Motor neuron (in vitro differentiated cells): ENCODE data around the gene ZNF148. TPM values are rescaled to one million over a fixed set of nuclear protein-coding genes. Genes with fewer than 3 reads are reported as not detected.

Source experiments
- ATAC-seq, 8 experiments: fragments of 200-7000 bp; cut with Tn5 transposase; replicated peaks in 6 of 8; 2 replicates each; pipeline ENCODE4 v1.8.0; 2021; ENCODE audit warnings: mild to moderate bottlenecking in 8 of 8, moderate library complexity in 8 of 8
- H3K27ac ChIP-seq, 2 donors: fragments of 250-450 bp; sonication (Bioruptor Pico); 2 replicates each; pipeline ENCODE4 v1.9.0; 2021; ENCODE audit warnings: antibody characterized with exemption in 2 of 2, mild to moderate bottlenecking in 2 of 2, moderate library complexity in 1 of 2
- H3K4me1 ChIP-seq, 2 donors: fragments of 250-450 bp; sonication (Bioruptor Pico); replicated peaks in 1 of 2; 2 replicates each; pipeline ENCODE4 v1.6.1; 2021; ENCODE audit warnings: antibody characterized with exemption in 2 of 2, mild to moderate bottlenecking in 2 of 2, moderate library complexity in 1 of 2
- H3K4me3 ChIP-seq, 5 donors: fragments of 250-450 bp; sonication (Bioruptor Pico); 2 replicates each; pipeline ENCODE4 v1.9.0; 2021; ENCODE audit warnings: antibody characterized with exemption in 5 of 5, mild to moderate bottlenecking in 5 of 5, moderate library complexity in 4 of 5
- WGBS, 10 experiments: fragments of 450-650 bp; shearing (Covaris generic); methylation state at CpG; one replicate each; pipeline ENCODE4 v1.0.0; 2022; 5-methylcytosine and 5-hydroxymethylcytosine counted together
- in situ Hi-C, 9 experiments: fragments of 400-800 bp; cut with MboI; loops; one replicate each; pipeline ENCODE4 v1.15.0; 2021; ENCODE audit warnings: low sequenced_read_pairs in 9 of 9, low pct_unique_long_range_greater_than_20kb in 2 of 9; ENCODE audit not compliant: unreplicated experiment in 9 of 9
- total RNA-seq, 8 experiments: library from RNA; unstranded; fragments of 300-600 nt; gene quantifications; 2 replicates each; pipeline versions ENCODE4 v1.2.3 to v1.2.4, GENCODE V29; 2022

The ZNF148 gene
- total RNA-seq, 8 experiments from 2014 or later, result 17.8 to 38.3 (median 22.4) TPM

DNA sequence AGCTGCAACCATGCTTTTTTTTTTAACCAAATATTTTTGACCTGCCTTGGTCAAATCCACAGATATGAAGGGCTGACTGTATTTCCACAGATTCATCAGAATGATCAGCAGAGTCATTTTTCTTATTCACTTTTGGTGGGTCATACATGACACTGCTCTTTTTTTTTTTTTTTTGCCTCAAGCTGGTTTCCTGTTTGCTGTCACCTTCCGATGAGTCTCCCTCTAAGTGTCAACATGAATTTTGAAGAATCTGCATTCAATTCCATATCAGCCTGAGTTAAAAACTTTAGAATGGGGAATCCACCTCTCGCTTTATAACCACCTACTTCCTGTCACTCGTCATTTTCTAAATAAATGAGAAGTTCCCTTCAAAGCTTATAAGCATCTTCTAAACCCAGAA, 160.4 kb downstream of the ZNF148 start:
- ATAC-seq, result peak in 1 of 8 experiments; percentile 33
- peaks cover 0 to 9% of the 10 kb centered on the region in 2 donors for H3K4me1 ChIP-seq
- H3K27ac ChIP-seq, result no peak overlapping the region
- no peak overlapping the region for H3K4me3 ChIP-seq
- 0 to 90% (median 79%) methylated on average over 1 to 3 of the region's 3 CpGs; no CpG with 5 or more reads in 1 of the 10 experiments for WGBS, 10 experiments
- in situ Hi-C loops, result no loop called here

DNA sequence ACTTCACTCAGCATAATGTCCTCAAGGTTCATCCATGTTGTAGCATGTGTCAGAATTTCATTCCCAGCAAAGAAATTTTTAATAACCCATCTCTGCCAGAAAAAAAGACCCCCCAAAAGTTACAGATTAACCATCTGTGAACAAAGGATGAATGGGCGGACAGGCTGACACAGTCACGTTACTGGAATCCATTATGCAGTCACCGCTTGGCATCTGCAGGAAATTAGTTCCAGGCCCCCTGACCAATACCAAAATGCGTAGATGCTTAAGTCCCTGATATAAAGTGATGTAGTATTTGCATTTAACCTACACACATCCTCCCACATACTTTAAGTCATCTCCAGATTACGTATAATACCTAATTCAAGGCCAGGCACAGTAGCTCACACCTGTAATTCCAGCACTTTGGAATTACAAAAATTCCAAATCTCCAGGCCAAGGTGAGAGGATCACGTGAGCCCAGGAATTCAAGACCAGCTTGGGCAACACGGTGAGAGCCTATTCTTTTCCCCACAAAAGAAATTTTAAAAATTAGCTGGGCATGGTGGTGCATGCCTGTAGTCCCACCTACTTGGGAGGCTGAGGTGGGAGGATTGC, 161.1 kb downstream of the ZNF148 start:
- Histone ChIP-seq H3K4me1 (peaks cover 0 to 9% of the 10 kb centered on the region in 2 donors), H3K4me3 (no peak overlapping the region), H3K27ac (no peak overlapping the region)
- 0 to 90% (median 30%) methylated on average over 2 to 7 of the region's 7 CpGs; no CpG with 5 or more reads in 3 of the 10 experiments for WGBS, 10 experiments
- peak in 2 of 8 experiments; percentile 28 to 33 for ATAC-seq
- in situ Hi-C loops, result no loop called here

DNA sequence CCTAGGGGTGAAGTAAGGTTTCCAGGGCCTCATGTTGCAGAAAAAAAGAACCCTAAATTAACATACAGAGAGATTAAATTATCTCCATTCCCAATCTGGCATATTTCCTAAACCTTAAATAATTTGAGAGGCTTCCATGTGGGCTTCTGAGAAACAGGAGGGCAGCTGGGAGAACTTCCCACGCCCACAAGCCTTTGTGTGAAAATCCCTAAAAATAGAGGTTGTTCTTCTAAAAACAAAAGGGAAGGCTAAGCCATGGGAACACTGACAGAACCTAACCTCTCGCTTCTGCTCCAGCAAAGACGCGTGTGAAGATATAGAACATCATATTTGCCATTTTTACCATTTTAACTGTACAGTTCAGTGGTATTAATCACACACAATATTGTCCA, 161.8 kb downstream of the ZNF148 start:
- WGBS, 10 experiments, result 13 to 100% (median 85%) methylated on average over 1 to 4 of the region's 4 CpGs; no CpG with 5 or more reads in 2 of the 10 experiments
- no peak for ATAC-seq
- in situ Hi-C loops, result no loop called here
- H3K4me3 ChIP-seq, result no peak overlapping the region
- H3K4me1 ChIP-seq, result peaks cover 0 to 9% of the 10 kb centered on the region in 2 donors
- H3K27ac ChIP-seq, result no peak overlapping the region

DNA sequence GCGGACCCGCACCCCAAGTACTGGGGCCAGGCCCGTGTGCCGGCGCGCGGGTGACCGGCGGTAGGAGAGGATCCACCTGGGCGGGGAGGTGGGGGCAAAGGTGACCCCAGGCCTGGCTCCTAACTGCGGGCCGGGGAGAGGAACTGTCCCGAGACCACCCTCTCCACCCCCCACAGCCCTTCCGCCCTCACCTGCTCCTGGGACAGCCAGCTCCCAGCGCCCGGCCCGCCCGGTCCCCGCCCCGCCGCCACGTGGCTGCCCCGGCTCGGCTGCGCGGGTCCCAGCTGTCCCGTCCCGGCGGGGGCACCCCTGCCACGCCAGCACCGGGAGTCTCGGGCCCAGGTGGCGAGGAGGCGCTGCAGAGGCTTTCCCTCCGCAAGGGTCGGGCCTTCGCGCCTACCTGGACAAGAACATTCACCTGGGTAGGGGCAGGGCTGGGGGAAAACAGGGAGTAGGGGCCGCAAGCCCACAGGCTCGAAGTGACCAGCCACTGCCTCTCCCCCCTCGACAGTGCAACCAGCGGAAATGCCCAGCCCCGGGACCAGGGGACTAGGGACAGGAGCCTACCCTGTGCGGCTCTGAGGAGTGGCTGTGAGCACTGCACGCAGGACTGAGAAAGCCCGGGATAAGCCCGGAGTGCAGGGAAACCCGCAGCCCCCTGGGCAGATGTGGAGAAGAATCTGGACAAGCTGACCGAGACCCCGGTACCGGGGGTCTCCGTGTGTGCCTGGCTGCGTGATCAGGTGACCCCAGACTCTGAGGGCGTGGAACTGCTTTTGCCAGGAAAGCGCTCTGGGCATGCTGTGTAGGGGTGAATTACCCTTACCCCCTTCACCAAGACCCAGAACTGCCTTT, 162.4 kb downstream of the ZNF148 start, which contains the start of gene SLC12A8:
Gene SLC12A8, minus strand, starts transcription at position 240 of the 855 bp plus-strand sequence. CDS start 1,399 bp downstream, outside the sequence.
- H3K4me3 ChIP-seq, result peak within 1 kb of the TSS in 4 of 5 donors; percentile 19 to 31 (median 24)
- in situ Hi-C loops, result no loop called here
- no peak within 1 kb of the TSS for H3K27ac ChIP-seq
- 45 to 100% (median 75%) methylated on average over 2 of the region's 55 CpGs; no CpG with 5 or more reads in 6 of the 10 experiments for WGBS, 10 experiments
- peaks cover 0 to 9% of the 10 kb centered on the region in 2 donors for H3K4me1 ChIP-seq
- peak; percentile 33 to 81 (median 64) for ATAC-seq

DNA sequence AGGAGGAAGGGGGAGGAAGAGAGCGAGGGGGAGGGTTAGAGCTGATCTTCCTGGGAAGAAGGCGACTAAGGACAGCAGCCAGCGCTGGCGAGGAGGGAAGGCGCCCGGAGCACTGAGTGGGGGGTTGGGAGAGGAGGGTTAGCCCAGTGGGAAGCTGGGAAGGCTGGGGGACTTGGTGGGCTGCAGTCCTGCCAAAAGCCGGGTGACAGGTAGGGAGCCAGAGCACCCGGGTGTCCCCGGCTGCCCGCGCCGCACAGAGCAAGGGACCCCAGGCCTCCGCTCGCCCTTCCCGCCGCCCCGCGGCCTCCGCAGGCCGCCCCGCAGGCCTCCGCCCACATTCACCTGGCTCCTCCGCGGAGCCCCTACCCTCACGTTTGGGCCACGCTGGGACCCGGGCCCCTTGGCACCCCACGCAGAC, 163.0 kb downstream of the ZNF148 start:
- Histone ChIP-seq H3K4me3 (peak overlapping the region in 4 of 5 donors; percentile 19 to 31 (median 24)), H3K27ac (no peak overlapping the region), H3K4me1 (peaks cover 0 to 9% of the 10 kb centered on the region in 2 donors)
- peak in 6 of 8 experiments; percentile 48 to 58 (median 52) for ATAC-seq
- in situ Hi-C loops, result no loop called here
- WGBS, 10 experiments, result no CpG with 5 or more reads among the region's 28 CpGs

DNA sequence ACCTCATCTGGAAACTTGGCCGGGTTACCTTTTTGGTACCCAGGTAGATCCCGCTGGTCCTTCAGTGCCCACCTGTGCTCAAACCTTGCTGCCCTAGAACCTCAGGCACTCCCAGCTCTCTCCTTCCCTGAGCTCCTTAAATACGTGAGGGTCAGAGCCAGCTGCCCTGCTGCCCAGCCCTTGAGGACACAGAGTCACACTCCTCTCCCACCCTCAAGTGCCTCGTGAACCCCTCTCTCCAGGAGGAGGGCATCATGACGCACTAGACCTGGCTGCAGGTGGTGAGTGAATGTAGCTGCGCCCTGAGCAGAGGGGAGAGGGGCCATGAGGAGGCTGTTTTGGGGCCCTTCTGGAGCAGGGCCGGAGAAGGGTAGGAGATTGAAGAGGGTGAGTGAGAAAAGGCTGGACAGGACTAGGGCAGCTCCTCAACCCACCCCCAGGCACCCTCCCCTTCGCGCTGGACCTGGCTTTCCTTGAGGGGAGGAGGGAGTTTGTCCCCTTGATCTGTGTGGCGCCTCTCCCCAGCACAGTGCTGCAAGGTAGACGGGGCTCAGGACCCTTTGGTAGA, 163.5 kb downstream of the ZNF148 start:
- in situ Hi-C loops, result no loop called here
- H3K4me3 ChIP-seq, result peak overlapping the region in 1 of 5 donors; percentile 31
- ATAC-seq, result peak in 2 of 8 experiments; percentile 28 to 31
- no peak overlapping the region for H3K27ac ChIP-seq
- 60 to 100% (median 86%) methylated on average over 1 to 8 of the region's 11 CpGs; no CpG with 5 or more reads in 2 of the 10 experiments for WGBS, 10 experiments
- peaks cover 0 to 9% of the 10 kb centered on the region in 2 donors for H3K4me1 ChIP-seq

DNA sequence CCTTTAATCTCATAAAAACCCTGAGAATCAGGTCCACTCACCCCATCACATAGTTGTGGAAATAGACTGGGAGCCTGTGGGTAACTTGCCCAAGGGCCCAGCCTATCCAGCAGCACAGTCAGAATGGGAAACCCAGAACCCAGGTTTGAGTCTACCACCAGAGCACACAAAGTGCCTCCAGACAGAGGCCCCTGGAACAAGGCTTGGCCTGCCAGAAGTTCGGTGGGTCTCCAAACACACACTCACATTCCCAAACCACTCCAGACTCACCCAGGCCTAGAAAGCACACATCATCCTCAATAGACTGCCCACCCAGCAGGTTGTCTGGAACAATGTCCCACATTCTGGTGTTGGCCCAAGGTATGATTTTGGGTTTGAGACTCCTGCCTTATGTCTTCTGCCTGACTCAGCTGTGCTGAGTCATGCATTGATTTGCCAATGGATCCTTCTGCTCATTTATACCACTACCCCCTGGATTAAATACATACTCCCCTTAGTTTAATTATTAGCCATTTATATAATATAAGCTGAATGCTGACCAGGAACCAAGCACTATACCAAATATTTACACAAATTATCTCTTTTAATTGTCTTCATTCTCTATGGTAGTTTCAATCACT, 167.1 kb downstream of the ZNF148 start:
- WGBS, 10 experiments, result 71% methylated on average over 1 of the region's 1 CpG; no CpG with 5 or more reads in 9 of the 10 experiments
- ATAC-seq, result no peak
- Histone ChIP-seq H3K4me1 (peaks cover 0 to 9% of the 10 kb centered on the region in 2 donors), H3K27ac (no peak overlapping the region), H3K4me3 (no peak overlapping the region)
- in situ Hi-C loops, result no loop called here

DNA sequence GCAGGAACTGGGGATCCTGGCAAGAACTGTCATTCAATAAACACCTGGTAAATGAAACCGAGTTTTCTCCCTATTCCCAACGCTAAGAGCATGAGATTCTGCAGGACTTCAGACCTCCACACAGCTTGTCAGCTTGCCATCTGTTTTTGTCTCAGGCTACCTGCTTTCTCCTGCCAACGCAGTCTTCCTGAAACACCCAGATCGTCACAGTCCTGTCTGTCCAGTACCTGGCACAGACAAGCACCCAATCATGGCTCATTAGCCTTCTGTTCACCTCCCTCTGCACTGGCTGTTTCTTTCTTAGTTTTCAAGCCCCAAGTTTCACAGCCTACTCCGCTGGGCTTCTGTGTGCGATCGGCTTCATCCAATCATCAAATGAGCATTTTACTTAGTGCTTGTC, 167.6 kb downstream of the ZNF148 start:
- ATAC-seq, result no peak
- WGBS, 10 experiments, result 67 to 91% (median 79%) methylated on average over 1 to 6 of the region's 7 CpGs; no CpG with 5 or more reads in 3 of the 10 experiments
- no peak overlapping the region for H3K27ac ChIP-seq
- in situ Hi-C loops, result no loop called here
- peaks cover 0 to 3% of the 10 kb centered on the region in 2 donors for H3K4me1 ChIP-seq
- no peak overlapping the region for H3K4me3 ChIP-seq

DNA sequence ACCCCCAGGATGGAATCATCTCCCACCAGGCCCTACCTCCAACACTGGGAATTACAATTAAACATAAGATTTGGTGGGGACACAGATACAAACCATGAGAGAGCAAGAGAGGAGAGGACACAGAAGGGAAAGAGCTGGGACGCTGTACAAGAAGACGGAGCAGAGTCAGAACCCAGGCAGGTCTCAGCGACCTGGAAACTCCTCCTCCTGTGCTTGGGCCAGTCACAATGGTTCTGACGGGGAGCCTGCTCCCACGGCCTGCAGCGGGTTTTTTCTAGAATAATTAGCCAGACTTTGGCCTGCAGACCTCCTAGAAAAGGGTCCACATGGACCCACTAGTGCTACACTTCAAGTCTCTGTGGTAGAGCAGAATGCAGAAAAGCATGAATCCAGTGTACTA, 168.2 kb downstream of the ZNF148 start:
- WGBS, 10 experiments, result 20 to 100% (median 86%) methylated on average over 1 to 5 of the region's 6 CpGs; no CpG with 5 or more reads in 2 of the 10 experiments
- no peak for ATAC-seq
- no peak overlapping the region for H3K27ac ChIP-seq
- no peak overlapping the region for H3K4me3 ChIP-seq
- no peaks in the 10 kb centered on the region for H3K4me1 ChIP-seq
- in situ Hi-C loops, result no loop called here

DNA sequence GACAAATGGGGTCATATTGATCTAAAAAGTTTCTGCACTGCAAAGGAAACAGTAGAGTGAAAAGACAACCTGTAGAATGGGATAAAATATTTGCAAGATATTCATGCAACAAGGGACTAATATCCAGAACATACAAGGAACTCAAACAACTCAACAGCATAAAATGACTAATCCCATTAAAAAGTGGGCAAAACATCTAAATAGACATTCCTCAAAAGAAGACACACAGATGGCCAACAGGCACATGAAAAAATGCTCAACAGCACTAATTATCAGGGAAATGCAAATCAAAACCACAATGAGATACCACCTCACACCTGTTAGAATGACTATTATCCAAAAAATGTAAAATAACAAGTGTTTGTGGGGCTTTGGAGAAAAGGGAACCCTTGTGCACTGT, 171.4 kb downstream of the ZNF148 start:
- H3K4me1 ChIP-seq, result no peaks in the 10 kb centered on the region
- no peak for ATAC-seq
- no peak overlapping the region for H3K4me3 ChIP-seq
- in situ Hi-C loops, result no loop called here
- no peak overlapping the region for H3K27ac ChIP-seq

DNA sequence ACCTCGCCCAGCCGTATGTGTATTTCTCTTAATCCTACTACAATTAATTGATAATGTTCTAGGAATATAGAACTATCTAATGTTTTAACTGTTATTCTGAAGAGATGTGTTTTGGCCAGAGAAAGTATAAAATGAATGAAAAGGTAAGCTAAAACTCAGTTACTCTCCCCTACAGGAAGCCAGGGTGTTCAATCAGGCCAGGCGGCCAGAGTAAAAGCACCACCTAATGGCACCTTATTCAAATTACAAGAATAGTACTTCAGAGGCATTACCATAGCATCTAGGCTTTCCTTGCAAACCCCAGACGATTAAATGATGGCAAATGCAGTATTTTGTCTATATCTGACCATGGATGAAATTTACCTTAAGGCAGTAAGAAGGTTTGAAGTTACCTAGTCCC, 172.9 kb downstream of the ZNF148 start:
- H3K27ac ChIP-seq, result no peak overlapping the region
- in situ Hi-C loops, result no loop called here
- 70 to 100% (median 80%) methylated on average over 1 to 4 of the region's 4 CpGs; no CpG with 5 or more reads in 1 of the 10 experiments for WGBS, 10 experiments

DNA sequence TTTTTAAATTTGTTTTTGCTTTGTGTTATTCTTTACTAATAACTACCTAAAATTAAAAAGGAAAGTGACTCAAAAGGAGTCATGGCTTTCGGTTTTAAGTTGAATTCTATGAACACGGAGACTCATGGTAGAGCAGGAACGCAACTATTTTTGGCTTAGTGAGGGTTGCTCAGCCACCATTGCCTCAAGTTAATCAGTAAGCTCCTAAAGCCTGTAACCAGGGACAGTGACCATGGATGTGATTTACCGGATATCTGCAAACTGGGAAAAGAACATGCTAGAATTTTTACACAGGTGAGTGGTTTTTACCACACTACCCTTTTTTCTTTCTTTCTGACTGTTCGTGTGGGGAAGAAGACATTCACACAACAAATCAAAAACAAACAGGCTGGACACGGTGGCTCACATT, 174.4 kb downstream of the ZNF148 start:
- H3K27ac ChIP-seq, result no peak overlapping the region
- WGBS, 10 experiments, result 58 to 95% (median 83%) methylated on average over 3 to 6 of the region's 6 CpGs; no CpG with 5 or more reads in 1 of the 10 experiments
- in situ Hi-C loops, result no loop called here
- H3K4me3 ChIP-seq, result no peak overlapping the region
- ATAC-seq, result no peak
- no peaks in the 10 kb centered on the region for H3K4me1 ChIP-seq

More for the DNA sequence above, 172.9 kb downstream of the ZNF148 start:
- ATAC-seq, result no peak
- Histone ChIP-seq H3K4me1 (no peaks in the 10 kb centered on the region), H3K4me3 (no peak overlapping the region)
